Erythroblast (primary cell): ENCODE data around the gene ADAMTS12.

Experiments
- GATA1 ChIP-seq: IDR thresholded peaks from 2 replicates; pipeline ENCODE4 v1.6.1; 2011; ENCODE audit warnings: low read depth, mild to moderate bottlenecking, control low read depth, low read length, moderate library complexity
- POLR2A ChIP-seq: IDR thresholded peaks from 2 replicates; pipeline ENCODE4 v1.6.1; 2011; ENCODE audit warnings: mild to moderate bottlenecking, low read length

DNA sequence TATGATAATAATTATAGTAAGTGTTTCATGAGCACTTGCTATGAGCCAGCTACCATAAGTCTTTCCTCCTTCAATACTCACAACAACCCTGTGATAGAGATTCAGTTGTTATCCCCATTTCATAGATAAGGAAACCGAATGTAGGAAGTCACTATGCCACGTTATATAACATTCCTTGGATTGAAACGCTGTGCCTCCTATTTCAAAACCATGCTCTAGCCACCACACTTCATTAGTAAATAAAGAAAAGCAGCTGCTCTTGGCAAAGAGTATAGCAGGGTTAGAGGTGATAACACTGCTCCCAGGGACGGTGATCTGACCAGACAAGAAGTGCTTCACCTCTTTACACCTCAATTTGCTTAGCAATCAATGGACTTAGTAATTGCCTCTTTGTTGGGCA lies 5.5 kb downstream of the ADAMTS12 start:
- TF ChIP-seq POLR2A = no peak
- TF ChIP-seq GATA1 = no peak
